ENCODE measurements around the gene LRRC52.
A peak's percentile ranks its signal among the peaks of the same experiment; 100 is the strongest.

Gene LRRC52

DNA sequence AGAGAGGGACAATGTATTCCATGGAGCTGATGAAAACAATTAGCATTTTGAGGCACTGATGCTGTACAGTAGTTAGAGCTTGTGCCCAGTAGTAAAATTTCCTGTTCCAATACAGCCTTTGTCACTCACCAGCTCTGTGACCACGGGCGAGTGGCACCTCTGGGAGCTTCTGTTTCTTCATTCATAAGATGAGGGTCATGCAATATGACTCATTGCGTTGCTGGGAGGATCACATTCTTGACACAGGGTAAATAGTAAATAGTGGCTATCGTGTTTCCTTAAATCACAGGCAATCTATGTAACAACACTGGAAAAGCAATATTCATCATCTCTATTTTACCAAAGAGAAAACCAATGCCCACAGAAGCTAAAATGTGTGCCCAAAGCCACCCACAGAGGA lies 4.5 kb upstream of the LRRC52 start:
- peak; percentile 46 for DNase-seq (ENCODE audit: low read depth)
- TF ChIP-seq, protein P1, sequence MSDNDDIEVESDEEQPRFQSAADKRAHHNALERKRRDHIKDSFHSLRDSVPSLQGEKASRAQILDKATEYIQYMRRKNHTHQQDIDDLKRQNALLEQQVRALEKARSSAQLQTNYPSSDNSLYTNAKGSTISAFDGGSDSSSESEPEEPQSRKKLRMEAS (IDR thresholded peaks at IDR 0.05; ENCODE audit: low read depth, low read length), result no peak
- TF ChIP-seq MYC (IDR thresholded peaks at IDR 0.05; ENCODE audit: low read depth, low read length) (no peak), POLR2A (IDR thresholded peaks at IDR 0.05; ENCODE audit: extremely low read depth, insufficient read length) (no peak)
- TF ChIP-seq, protein P2, sequence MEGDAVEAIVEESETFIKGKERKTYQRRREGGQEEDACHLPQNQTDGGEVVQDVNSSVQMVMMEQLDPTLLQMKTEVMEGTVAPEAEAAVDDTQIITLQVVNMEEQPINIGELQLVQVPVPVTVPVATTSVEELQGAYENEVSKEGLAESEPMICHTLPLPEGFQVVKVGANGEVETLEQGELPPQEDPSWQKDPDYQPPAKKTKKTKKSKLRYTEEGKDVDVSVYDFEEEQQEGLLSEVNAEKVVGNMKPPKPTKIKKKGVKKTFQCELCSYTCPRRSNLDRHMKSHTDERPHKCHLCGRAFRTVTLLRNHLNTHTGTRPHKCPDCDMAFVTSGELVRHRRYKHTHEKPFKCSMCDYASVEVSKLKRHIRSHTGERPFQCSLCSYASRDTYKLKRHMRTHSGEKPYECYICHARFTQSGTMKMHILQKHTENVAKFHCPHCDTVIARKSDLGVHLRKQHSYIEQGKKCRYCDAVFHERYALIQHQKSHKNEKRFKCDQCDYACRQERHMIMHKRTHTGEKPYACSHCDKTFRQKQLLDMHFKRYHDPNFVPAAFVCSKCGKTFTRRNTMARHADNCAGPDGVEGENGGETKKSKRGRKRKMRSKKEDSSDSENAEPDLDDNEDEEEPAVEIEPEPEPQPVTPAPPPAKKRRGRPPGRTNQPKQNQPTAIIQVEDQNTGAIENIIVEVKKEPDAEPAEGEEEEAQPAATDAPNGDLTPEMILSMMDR (IDR thresholded peaks at IDR 0.05; ENCODE audit: low read depth, low read length), result no peak
- H3K4me3 ChIP-seq (ENCODE audit: low read depth, low read length), result no peak overlapping the region

GRCh38 chr1:165539908-165540307 lies 3.9 kb upstream of the LRRC52 start:
- no peak overlapping the region for H3K4me3 ChIP-seq (ENCODE audit: low read depth, low read length)
- no peak for DNase-seq (ENCODE audit: low read depth)
- TF ChIP-seq POLR2A (IDR thresholded peaks at IDR 0.05; ENCODE audit: extremely low read depth, insufficient read length) (no peak), MYC (IDR thresholded peaks at IDR 0.05; ENCODE audit: low read depth, low read length) (no peak)
- TF ChIP-seq, protein P2 (IDR thresholded peaks at IDR 0.05; ENCODE audit: low read depth, low read length), result no peak
- TF ChIP-seq, protein P1 (IDR thresholded peaks at IDR 0.05; ENCODE audit: low read depth, low read length), result no peak

DNA sequence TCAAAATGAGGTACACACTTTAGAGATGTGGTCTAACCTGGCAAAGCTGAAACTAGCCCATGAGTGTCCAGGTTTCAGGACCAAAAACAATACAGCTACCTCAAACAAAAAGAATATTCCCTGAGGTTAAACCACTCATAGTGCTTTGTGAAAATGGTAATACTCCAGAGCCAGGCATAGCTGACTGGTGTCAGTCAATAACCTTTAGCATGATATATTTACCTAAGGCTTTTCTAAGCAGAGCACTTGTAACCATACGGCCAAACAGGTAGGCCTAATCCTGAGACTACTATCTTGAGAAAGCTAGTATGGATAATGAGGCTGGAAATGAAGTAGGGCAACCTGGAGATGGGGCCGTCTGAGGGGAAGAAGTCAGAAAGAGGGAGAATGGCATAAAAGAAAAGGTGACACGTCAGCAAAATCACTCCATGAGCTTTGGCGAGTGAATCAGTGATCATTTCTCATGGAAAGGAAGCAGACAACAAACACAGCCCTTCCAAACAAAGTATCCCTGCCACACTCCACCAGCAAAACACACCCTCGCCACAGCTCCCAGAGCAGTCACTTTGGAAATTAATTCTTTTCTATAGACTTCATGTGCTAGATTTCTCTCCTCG lies 1.7 kb upstream of the LRRC52 start:
- TF ChIP-seq POLR2A (IDR thresholded peaks at IDR 0.05; ENCODE audit: extremely low read depth, insufficient read length) (no peak), MYC (IDR thresholded peaks at IDR 0.05; ENCODE audit: low read depth, low read length) (no peak)
- TF ChIP-seq, protein P2 (IDR thresholded peaks at IDR 0.05; ENCODE audit: low read depth, low read length), result no peak
- TF ChIP-seq, protein P1 (IDR thresholded peaks at IDR 0.05; ENCODE audit: low read depth, low read length), result no peak
- no peak overlapping the region for H3K4me3 ChIP-seq (ENCODE audit: low read depth, low read length)
- no peak for DNase-seq (ENCODE audit: low read depth)

DNA sequence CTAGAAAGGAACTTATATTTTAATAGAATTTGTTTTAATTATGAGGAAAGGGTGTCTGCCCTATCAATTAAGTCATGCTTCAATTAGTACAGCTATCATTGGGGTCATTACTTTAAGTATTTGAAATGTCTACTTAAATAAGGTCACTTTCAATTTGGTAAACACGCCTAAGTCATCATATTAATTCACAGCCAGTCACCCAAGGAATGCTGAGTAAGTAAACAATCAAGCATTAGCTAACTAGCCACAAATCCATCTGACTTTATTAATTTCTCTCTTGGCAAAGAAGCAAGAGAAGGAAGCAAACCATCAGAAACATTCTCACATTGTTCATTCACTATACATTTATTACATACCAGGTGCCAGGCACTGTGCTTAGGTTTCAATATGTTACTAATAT lies 1.2 kb upstream of the LRRC52 start:
- no peak for DNase-seq (ENCODE audit: low read depth)

DNA sequence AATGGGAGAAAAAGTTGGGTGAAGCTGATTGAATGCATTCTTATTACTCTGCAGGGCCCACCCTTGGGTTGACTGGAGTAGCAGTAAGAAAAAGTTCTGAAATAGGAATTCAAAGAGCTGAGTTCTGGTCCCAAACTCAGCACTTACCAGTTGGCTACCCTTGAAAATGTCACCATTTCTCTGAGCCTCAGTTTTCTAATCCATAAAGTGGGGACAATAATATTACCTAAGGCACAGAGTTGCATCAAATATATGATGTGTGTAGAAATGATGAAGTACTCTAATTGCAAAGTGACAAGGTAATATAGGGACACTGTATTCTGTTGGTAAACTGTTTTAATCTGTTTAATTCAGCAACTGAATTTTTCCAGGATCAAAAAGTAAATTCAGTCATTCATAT lies 1.2 kb downstream of the LRRC52 start:
- TF ChIP-seq MYC (IDR thresholded peaks at IDR 0.05; ENCODE audit: low read depth, low read length) (no peak), POLR2A (IDR thresholded peaks at IDR 0.05; ENCODE audit: extremely low read depth, insufficient read length) (no peak)
- TF ChIP-seq, protein P2 (IDR thresholded peaks at IDR 0.05; ENCODE audit: low read depth, low read length), result no peak
- TF ChIP-seq, protein P1 (IDR thresholded peaks at IDR 0.05; ENCODE audit: low read depth, low read length), result no peak
- no peak for DNase-seq (ENCODE audit: low read depth)
- no peak overlapping the region for H3K4me3 ChIP-seq (ENCODE audit: low read depth, low read length)

More for the DNA sequence above, 1.2 kb upstream of the LRRC52 start:
- TF ChIP-seq, protein P1 (IDR thresholded peaks at IDR 0.05; ENCODE audit: low read depth, low read length), result no peak
- no peak for TF ChIP-seq MYC (IDR thresholded peaks at IDR 0.05; ENCODE audit: low read depth, low read length)
- TF ChIP-seq, protein P2 (IDR thresholded peaks at IDR 0.05; ENCODE audit: low read depth, low read length), result no peak
- no peak for TF ChIP-seq POLR2A (IDR thresholded peaks at IDR 0.05; ENCODE audit: extremely low read depth, insufficient read length)
- no peak overlapping the region for H3K4me3 ChIP-seq (ENCODE audit: low read depth, low read length)

All from NB4 (cell line).